Liver (tissue), 3 donors: ENCODE measurements around the gene BCAT1.

ENCODE experiments used
- GABPA ChIP-seq, 2 donors: IDR thresholded peaks in 1 of 2; conservative IDR thresholded peaks in 1 of 2; 2 replicates each; pipeline ENCODE4 v1.6.1; 2016; ENCODE audit warnings: antibody characterized with exemption in 2 of 2, mild to moderate bottlenecking in 1 of 2, moderate library complexity in 1 of 2
- SP1 ChIP-seq: IDR thresholded peaks from 2 replicates; pipeline ENCODE4 v1.6.1; 2018; ENCODE audit warnings: antibody characterized with exemption, mild to moderate bottlenecking
- TF ChIP-seq, protein P1 (sequence below): IDR thresholded peaks from 2 replicates; pipeline ENCODE4 v1.6.1; 2016; ENCODE audit warnings: antibody characterized with exemption
- TF ChIP-seq, protein P2 (sequence below): fragments of 150-350 bp; IDR thresholded peaks from 2 replicates; pipeline ENCODE4 v1.5.1; 2017; ENCODE audit warnings: improper control_type of control experiment, low read depth, low read length; ENCODE audit not compliant: missing input control
- donor health status: healthy.
- donor health status: healthy.

DNA sequence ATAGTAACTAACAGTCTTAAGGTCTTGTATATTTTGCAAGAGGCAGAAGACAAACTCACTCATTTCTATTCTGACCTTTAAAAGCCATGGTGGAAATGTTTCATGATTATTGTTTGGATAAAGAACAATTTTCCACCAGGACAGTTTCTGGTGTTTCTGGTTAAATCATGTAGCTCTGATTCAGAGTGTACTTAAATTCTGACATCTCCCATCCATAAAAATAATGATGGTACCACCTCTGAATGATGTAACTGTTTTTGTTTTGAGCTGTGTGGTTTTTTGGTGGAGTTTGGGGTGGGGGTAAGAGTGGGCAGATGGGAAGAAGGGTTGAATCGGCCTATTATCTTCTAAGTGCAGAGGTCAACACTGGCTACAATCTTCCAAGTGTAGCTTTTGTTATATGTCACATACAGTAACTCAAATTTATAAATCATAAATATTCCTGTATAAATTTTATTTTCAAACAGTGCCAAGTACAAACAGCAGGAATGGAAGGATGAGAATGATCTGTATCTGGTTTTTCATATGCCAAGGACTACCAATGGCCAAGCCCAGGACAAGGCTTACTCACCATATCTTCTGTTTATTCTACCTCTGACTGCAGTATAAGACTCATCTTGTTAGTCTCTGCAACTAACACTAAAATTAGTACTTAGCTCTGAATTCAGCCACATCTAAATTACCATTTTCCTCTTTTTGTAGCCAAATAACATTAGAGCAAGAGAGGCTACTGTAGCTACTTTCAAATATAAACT lies 108.7 kb downstream of the BCAT1 start:
- TF ChIP-seq, protein P1, sequence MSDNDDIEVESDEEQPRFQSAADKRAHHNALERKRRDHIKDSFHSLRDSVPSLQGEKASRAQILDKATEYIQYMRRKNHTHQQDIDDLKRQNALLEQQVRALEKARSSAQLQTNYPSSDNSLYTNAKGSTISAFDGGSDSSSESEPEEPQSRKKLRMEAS, result no peak
- TF ChIP-seq GABPA (IDR thresholded peaks at IDR 0.05 in 1 of 2, conservative IDR thresholded peaks at IDR 0.05 in 1 of 2) (no peak), SP1 (no peak)
- TF ChIP-seq, protein P2, sequence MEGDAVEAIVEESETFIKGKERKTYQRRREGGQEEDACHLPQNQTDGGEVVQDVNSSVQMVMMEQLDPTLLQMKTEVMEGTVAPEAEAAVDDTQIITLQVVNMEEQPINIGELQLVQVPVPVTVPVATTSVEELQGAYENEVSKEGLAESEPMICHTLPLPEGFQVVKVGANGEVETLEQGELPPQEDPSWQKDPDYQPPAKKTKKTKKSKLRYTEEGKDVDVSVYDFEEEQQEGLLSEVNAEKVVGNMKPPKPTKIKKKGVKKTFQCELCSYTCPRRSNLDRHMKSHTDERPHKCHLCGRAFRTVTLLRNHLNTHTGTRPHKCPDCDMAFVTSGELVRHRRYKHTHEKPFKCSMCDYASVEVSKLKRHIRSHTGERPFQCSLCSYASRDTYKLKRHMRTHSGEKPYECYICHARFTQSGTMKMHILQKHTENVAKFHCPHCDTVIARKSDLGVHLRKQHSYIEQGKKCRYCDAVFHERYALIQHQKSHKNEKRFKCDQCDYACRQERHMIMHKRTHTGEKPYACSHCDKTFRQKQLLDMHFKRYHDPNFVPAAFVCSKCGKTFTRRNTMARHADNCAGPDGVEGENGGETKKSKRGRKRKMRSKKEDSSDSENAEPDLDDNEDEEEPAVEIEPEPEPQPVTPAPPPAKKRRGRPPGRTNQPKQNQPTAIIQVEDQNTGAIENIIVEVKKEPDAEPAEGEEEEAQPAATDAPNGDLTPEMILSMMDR, result no peak
